Stimulated activated CD8-positive, alpha-beta memory T cell treated with anti-CD3 and anti-CD28 coated beads, Interleukin-7, amount 100 ng/mL, for 1 hour (primary cell): ENCODE data around the gene GABBR2.
A peak's percentile ranks its signal among the peaks of the same experiment; 100 is the strongest.

Experiments used
- DNase-seq, 2 donors: peaks; one replicate each; pipeline ENCODE4 v3.0.0-alpha.2; 2020; ENCODE audit warnings: low read depth in 2 of 2

The GABBR2 gene

GRCh38 chr9:98260635-98261034, 448.1 kb downstream of the GABBR2 start:
- DNase-seq = no peak

DNA sequence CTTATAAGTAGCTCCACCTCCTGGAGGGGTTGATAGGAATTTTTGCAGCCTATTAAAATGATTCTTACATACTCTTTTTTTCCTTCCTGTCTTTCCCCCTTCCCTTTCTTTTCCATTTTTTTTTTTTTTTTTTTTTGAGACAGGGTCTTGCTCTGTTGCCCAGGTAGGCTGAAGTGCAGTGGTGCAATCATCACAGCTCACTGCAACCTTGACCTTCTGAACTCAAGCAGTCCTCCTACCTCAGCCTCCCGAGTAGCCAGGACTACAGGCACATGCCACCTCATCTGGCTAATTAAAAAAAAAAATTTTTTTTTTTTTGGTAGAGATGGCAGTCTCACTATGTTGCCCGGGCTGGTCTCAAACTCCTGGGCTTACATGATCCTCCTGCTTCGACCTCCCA, 448.9 kb downstream of the GABBR2 start:
- no peak for DNase-seq

- DNase-seq = no peak
Observed at GRCh38 chr9:98256756-98257155, 452.0 kb downstream of the GABBR2 start.

DNA sequence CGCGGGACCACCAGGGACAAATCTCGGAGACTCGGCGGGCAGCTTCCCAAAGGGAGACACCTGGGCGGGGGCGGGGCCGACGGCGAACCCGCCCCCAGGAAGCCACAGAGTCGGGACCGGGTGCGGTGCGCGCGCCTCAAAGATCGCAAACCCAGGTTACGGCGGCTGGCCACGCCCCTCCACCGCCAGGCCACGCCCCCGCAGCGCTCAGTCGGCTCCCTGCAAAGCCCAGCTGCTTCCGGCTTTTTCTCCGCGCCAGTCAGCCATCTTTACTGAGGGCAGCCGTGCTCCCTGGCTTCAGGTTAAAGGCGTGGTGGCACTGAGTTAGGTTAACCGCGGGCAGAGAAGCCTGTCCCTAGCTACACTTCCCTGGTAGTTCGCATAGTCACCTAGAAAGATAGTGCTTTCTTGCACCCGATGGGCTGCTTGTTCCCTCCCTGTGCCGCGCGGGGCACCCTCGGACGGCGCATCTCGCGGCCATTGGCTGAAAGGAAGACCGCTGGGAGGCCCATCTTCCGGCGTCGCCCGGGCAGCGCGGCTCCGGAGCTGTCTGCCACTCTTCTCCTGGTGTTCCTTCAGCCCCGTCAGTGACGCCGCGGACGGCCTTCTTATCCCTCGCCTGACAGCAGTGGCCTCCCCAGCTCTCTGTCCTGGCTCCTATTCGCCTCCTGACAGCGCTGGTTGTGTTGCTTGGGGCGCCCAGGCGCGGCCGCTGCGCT, 453.0 kb downstream of the GABBR2 start, which contains the start of gene TBC1D2:
TBC1D2 (minus strand) TSS at position 72 of the 719 bp plus-strand sequence. CDS start 108 bp downstream, outside the sequence.
- DNase-seq = peak; percentile 95 to 98

- DNase-seq = no peak
Observed at GRCh38 chr9:98255061-98255577, 453.6 kb downstream of the GABBR2 start.

- no peak for DNase-seq
Observed at GRCh38 chr9:98254228-98255060, 454.3 kb downstream of the GABBR2 start.

DNA sequence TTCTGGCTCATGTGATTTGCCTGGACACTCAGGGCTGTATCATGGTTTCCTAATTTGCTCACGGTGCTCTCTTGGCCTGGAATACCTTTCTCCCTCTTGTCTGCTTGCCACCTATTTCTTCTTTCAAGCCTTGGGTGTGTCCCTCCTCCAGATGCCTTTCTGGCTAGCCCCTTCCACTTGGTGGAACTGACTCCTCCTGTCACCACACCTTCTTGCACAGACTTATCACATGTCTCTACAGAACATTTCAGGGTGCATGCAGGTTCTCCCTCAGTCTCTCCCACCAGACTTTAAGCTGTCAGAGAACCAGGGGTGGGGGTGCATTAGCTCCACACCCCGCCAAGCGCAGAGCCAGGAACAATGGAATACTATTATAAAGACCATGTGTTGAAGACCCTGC, 455.2 kb downstream of the GABBR2 start:
- no peak for DNase-seq

DNA sequence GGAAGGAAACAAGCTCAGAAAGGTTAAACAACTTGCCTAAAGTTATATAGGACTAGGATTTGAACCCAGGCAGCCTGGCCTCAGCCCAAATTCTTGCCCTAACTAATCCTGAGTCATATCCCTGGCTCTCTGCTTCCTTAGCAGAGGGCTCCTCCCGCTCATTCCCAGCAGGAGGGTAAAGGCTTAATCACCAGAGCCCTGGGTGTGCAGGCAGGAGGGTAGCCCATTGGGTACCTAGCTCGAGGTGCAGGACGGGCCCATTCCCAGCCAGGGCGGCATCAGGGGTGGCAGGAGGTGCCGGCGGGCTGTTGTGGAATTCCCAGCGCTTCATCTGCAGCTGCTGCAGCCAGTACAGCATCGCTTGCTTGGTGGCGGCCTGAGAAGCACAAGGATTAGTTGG, 457.2 kb downstream of the GABBR2 start:
- DNase-seq = no peak

DNA sequence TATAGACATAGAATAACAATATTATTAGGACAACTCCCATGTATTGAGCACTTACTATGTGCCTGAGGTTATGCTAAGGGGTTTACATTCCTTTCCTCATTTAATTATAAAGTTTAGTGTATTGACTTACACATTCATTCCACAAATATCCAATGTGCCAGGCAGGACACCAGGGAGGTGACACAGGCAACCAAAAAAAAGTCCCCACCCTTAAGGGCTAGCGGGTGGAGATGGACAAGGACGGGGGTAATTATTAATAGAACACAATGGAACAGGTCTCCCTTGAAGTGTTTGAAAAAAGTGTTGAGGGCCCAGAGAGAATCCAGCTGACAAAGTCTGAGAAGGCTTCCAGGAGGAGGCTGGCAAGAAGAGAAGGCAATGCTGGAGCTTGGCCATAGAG, 459.0 kb downstream of the GABBR2 start:
- DNase-seq = no peak

DNA sequence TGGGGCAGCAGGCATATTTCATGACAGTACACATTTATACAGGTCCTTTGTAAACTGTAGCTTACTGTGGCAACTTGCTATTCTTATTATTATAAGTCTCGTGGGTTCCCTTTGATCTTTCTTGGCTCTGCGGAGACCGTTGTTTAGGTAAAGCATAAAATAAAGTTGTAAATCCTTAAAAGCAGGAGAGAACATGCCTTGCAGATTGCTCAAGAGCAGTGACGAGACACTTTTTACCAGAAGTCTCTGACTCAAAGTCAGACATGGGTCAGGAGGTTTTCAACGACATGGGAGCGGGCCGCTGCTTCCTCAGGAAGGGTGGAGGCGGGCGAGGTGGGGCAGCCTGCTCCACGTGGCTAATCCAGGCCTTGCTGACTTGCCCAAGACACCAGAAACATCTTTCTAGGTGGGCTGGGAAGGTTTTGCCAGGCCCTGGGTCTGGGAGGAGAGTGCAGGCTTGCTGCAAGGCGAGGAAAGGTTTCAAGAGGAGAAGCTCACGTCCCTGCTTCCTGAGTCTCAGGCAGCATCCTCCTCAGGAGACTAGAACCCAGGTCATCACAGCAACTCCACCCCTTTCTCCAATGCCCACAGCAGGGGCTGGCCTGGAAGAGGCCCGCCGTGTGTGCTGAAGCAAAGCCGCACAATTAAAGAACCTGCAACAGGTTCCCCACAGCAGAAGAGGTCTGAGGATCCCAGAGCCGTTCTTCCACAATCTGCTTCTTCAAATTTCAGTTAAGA, 459.8 kb downstream of the GABBR2 start:
- DNase-seq = no peak

- DNase-seq = no peak
Observed at GRCh38 chr9:98247831-98248657, 460.7 kb downstream of the GABBR2 start.

DNA sequence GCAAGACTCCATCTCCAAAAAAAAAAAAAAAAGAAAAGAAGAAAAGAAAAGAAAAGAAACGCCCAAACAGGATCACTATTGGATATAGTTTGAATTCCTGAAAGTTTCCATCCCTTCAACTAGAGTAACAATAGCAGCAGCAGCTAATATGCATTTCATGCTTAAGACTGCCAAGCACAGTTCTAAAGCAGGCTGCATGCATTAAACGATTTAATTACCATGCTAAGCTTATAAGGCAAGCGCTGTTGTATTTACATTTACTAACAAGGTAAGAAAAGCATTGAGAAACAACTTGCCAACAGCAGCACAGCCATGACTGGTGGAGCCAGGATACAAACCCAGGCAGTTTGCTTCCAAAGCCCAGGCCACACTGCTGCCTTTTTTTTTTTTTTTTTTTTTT, 466.3 kb downstream of the GABBR2 start:
- DNase-seq = no peak

DNA sequence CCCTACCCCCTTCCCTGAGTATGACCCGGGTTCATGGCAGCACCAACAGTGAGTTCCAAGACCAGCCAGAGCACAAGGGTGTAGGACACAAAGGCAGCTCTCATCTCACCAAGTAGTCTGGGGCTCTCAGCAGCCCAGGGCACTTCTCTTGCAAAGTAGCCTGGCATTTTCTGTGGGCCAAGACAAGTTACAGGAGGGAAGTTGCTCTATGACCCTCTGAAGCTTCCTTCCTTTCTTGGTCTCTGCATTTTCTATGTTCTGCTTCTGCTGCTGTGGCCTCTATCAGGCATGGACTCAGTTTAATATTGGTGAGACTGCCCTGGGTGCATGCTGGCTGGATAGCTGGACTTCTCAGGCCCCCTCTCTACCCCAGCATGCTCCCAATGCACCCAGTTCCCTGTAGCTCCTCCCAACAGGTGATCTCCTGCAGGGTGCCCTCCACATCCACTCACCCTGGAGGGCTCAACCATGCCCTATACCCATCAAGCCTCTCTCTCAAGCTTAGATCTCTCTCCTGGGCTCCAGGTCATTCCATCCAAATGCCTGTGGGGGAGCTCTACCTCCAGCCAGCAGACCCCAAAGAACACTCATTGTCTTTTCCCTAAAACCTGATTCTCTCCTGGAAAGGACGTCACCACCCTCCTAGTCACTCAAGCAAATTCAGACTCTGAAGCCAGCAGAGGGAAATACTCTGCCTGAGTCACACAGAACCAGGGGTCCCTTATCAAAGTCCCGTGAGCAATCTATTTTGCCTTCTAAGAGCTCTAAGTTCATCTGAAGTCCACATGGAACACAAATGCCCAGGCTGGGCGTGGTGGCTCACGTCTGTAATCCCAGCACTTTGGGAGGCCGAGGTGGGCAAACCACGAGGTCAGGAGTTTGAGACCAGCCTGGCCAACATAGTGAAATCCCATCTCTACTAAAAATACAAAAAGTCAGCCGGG, 467.1 kb downstream of the GABBR2 start:
- DNase-seq = no peak

DNA sequence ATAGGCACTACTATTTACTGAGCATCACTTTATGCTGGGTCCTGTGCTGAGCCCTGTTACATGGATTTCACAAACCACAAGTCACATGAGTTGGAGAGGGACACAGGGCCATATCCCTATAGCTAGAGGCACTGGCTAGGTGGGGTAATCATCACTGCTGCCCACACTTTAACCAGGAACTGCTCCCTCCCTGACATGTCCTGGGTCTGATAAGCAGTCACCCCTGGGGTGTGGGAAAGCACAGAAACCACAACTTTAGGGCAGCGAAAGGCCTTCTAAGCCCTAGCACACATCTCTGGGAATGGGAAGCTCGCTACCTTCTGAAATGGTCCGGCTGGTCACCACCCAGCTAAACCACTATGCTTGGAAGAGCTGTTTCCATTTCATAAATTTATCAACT, 468.3 kb downstream of the GABBR2 start:
- no peak for DNase-seq
